Neural progenitor cell (in vitro differentiated cells): ENCODE results near the gene TMEM223. TPM values are rescaled to one million over a fixed set of nuclear protein-coding genes. Genes with fewer than 3 reads are reported as not detected.
A peak's percentile ranks its signal among the peaks of the same experiment; 100 is the strongest.
"Not testable (repeated sequence)": the region's sequence is repeated elsewhere in the genome, so short reads cannot be mapped to it uniquely, and the experiment has no call there.

ENCODE experiments used
- DNase-seq: peaks from one replicate; pipeline ENCODE4 v3.0.0-alpha.2; 2016; ENCODE audit warnings: low spot score
- H2AFZ ChIP-seq: fragments of 200-600 bp; sonication (generic); replicated peaks from 2 replicates; pipeline ENCODE4 v1.6.1; 2016; ENCODE audit warnings: antibody characterized with exemption
- H3F3A ChIP-seq: fragments of 200-600 bp; sonication (generic); 2 replicates; pipeline ENCODE4 v1.6.1; 2016; ENCODE audit warnings: antibody characterized with exemption, low read depth
- H3K27ac ChIP-seq: fragments of 200-600 bp; sonication (generic); 2 replicates; pipeline ENCODE4 v1.5.1; 2016; ENCODE audit warnings: mild to moderate bottlenecking
- H3K27me3 ChIP-seq: fragments of 200-600 bp; sonication (generic); 2 replicates; pipeline ENCODE4 v1.6.1; 2016; ENCODE audit warnings: mild to moderate bottlenecking, moderate library complexity
- H3K36me3 ChIP-seq: fragments of 200-600 bp; sonication (generic); 2 replicates; pipeline ENCODE4 v1.5.1; 2016
- H3K4me1 ChIP-seq: fragments of 200-600 bp; sonication (generic); 2 replicates; pipeline ENCODE4 v1.6.1; 2016; ENCODE audit warnings: mixed run types
- H3K4me2 ChIP-seq: fragments of 200-600 bp; sonication (generic); 2 replicates; pipeline ENCODE4 v1.6.1; 2016
- H3K4me3 ChIP-seq: fragments of 200-600 bp; sonication (generic); 2 replicates; pipeline ENCODE4 v1.5.1; 2016
- H3K79me2 ChIP-seq: fragments of 200-600 bp; sonication (generic); 2 replicates; pipeline ENCODE4 v1.6.1; 2016; ENCODE audit warnings: low read depth
- H3K9ac ChIP-seq: fragments of 200-600 bp; sonication (generic); 2 replicates; pipeline ENCODE4 v1.6.1; 2016
- H3K9me3 ChIP-seq: fragments of 200-600 bp; sonication (generic); 2 replicates; pipeline ENCODE4 v1.5.1; 2016; ENCODE audit warnings: low read depth
- H4K20me1 ChIP-seq: fragments of 200-600 bp; sonication (generic); 2 replicates; pipeline ENCODE4 v1.6.1; 2016; ENCODE audit warnings: low read depth
- H3K27ac Mint-ChIP-seq: 3 replicates; pipeline ENCODE4 v1.8.0; 2021; ENCODE audit warnings: mixed read lengths
- H3K27me3 Mint-ChIP-seq: 2 replicates; pipeline ENCODE4 v1.8.0; 2022; ENCODE audit warnings: low read depth, mild to moderate bottlenecking, inconsistent platforms, moderate library complexity, mixed read lengths; ENCODE audit not compliant: insufficient read depth
- H3K36me3 Mint-ChIP-seq: 3 replicates; pipeline ENCODE4 v1.8.0; 2021; ENCODE audit warnings: mixed read lengths
- H3K4me1 Mint-ChIP-seq: 3 replicates; pipeline ENCODE4 v1.8.0; 2021; ENCODE audit warnings: mixed read lengths
- H3K4me3 Mint-ChIP-seq: 3 replicates; pipeline ENCODE4 v1.8.0; 2021; ENCODE audit warnings: mild to moderate bottlenecking, moderate library complexity, mixed read lengths
- H3K9me3 Mint-ChIP-seq: 3 replicates; pipeline ENCODE4 v1.8.0; 2020; ENCODE audit warnings: mixed read lengths
- CTCF ChIP-seq: fragments of 200-600 bp; sonication (generic); IDR thresholded peaks from 2 replicates; pipeline ENCODE4 v1.5.1; 2017; ENCODE audit warnings: antibody characterized with exemption, mild to moderate bottlenecking
- EZH2 ChIP-seq: fragments of 200-600 bp; sonication (generic); IDR thresholded peaks from 2 replicates; pipeline ENCODE4 v1.6.1; 2017; ENCODE audit warnings: antibody characterized with exemption, mild to moderate bottlenecking, moderate library complexity
- EZH2phosphoT487 ChIP-seq: fragments of 200-600 bp; sonication (generic); IDR thresholded peaks from 2 replicates; pipeline ENCODE4 v1.6.1; 2017; ENCODE audit warnings: antibody characterized with exemption
- total RNA-seq: library from RNA; depleted of rRNA; stranded (reverse); fragments of >200 nt; gene quantifications from 2 replicates; pipeline ENCODE4 v1.2.3, GENCODE V29; 2015; ENCODE audit warnings: low replicate concordance

Gene TMEM223
- total RNA-seq, 1 donor from 2014 or later: 9.9 TPM

GRCh38 chr11:62830904-62831519 lies 39.2 kb upstream of the TMEM223 start:
- Histone ChIP-seq H3K9ac (peak overlapping the region; percentile 75), H3K36me3 (no peaks in the 10 kb centered on the region), H3F3A (peaks cover 25% of the 10 kb centered on the region), H3K79me2 (peaks cover 35% of the 10 kb centered on the region), H3K27ac (peak overlapping the region; percentile 78), H3K27me3 (no peaks in the 10 kb centered on the region), H2AFZ (peak overlapping the region; percentile 63), H3K4me3 (peak overlapping the region; percentile 91), H3K4me1 (peaks cover 12% of the 10 kb centered on the region), H3K9me3 (no peaks in the 10 kb centered on the region), H3K4me2 (peak overlapping the region; percentile 89), H4K20me1 (peaks cover 16% of the 10 kb centered on the region)
- Mint-ChIP-seq H3K27ac (peak overlapping the region; percentile 99), H3K4me3 (peak overlapping the region; percentile 97), H3K9me3 (no peaks in the 10 kb centered on the region), H3K36me3 (peaks cover 15% of the 10 kb centered on the region), H3K4me1 (peaks cover 16% of the 10 kb centered on the region), H3K27me3 (peaks cover 11% of the 10 kb centered on the region)
- DNase-seq: peak; percentile 81
- TF ChIP-seq EZH2phosphoT487: no peak
- no peak for TF ChIP-seq CTCF
- TF ChIP-seq EZH2: no peak

GRCh38 chr11:62828130-62828529 lies 36.3 kb upstream of the TMEM223 start:
- H3K27ac ChIP-seq, H3K36me3 ChIP-seq, H3K9me3 ChIP-seq, H3K27ac Mint-ChIP-seq, H3K4me2 ChIP-seq, H3K27me3 ChIP-seq, H3K4me3 ChIP-seq, H3K9me3 Mint-ChIP-seq, H2AFZ ChIP-seq, H3K9ac ChIP-seq, DNase-seq, H3K4me3 Mint-ChIP-seq: not testable (repeated sequence)
- H3K27me3 Mint-ChIP-seq: peaks cover 15% of the 10 kb centered on the region
- H3K36me3 Mint-ChIP-seq: peaks cover 13% of the 10 kb centered on the region
- Histone ChIP-seq H3K4me1 (peaks cover 12% of the 10 kb centered on the region), H3K79me2 (peaks cover 34% of the 10 kb centered on the region), H3F3A (peaks cover 18% of the 10 kb centered on the region), H4K20me1 (peaks cover 10% of the 10 kb centered on the region)
- peaks cover 13% of the 10 kb centered on the region for H3K4me1 Mint-ChIP-seq

- peaks cover 26% of the 10 kb centered on the region for H3K36me3 Mint-ChIP-seq
- H3K4me1 Mint-ChIP-seq: no peaks in the 10 kb centered on the region
- no peak for DNase-seq
- H3K4me1 ChIP-seq: no peaks in the 10 kb centered on the region
- no peaks in the 10 kb centered on the region for H3K27me3 ChIP-seq
- no peaks in the 10 kb centered on the region for H3K9me3 Mint-ChIP-seq
- peaks cover 7% of the 10 kb centered on the region for H3K27me3 Mint-ChIP-seq
- H3K4me3 ChIP-seq: no peak overlapping the region
- no peaks in the 10 kb centered on the region for H4K20me1 ChIP-seq
- no peaks in the 10 kb centered on the region for H3K9me3 ChIP-seq
- H3K4me3 Mint-ChIP-seq: no peak overlapping the region
- H2AFZ ChIP-seq: no peak overlapping the region
- H3K36me3 ChIP-seq: no peaks in the 10 kb centered on the region
- TF ChIP-seq EZH2 (no peak), EZH2phosphoT487 (no peak), CTCF (no peak)
- no peak overlapping the region for H3K27ac Mint-ChIP-seq
- no peak overlapping the region for H3K27ac ChIP-seq
- H3F3A ChIP-seq: no peaks in the 10 kb centered on the region
- H3K9ac ChIP-seq: no peak overlapping the region
- H3K79me2 ChIP-seq: peaks cover 10% of the 10 kb centered on the region
- no peak overlapping the region for H3K4me2 ChIP-seq
Measured at GRCh38 chr11:62823677-62824076, 31.9 kb upstream of the TMEM223 start.

GRCh38 chr11:62817129-62817528 lies 25.3 kb upstream of the TMEM223 start:
- H4K20me1 ChIP-seq: no peaks in the 10 kb centered on the region
- H3K36me3 ChIP-seq: no peaks in the 10 kb centered on the region
- H3K4me3 Mint-ChIP-seq: no peak overlapping the region
- H3K4me2 ChIP-seq: no peak overlapping the region
- no peak for DNase-seq
- H3K27me3 ChIP-seq: no peaks in the 10 kb centered on the region
- no peaks in the 10 kb centered on the region for H3K9me3 ChIP-seq
- H3F3A ChIP-seq: no peaks in the 10 kb centered on the region
- no peak overlapping the region for H2AFZ ChIP-seq
- H3K4me1 ChIP-seq: no peaks in the 10 kb centered on the region
- no peak for TF ChIP-seq CTCF
- no peak for TF ChIP-seq EZH2phosphoT487
- H3K36me3 Mint-ChIP-seq: peaks cover 16% of the 10 kb centered on the region
- no peaks in the 10 kb centered on the region for H3K79me2 ChIP-seq
- H3K27ac ChIP-seq: no peak overlapping the region
- no peak overlapping the region for H3K4me3 ChIP-seq
- H3K27me3 Mint-ChIP-seq: peaks cover 4% of the 10 kb centered on the region
- H3K4me1 Mint-ChIP-seq: no peaks in the 10 kb centered on the region
- peak overlapping the region; percentile 20 for H3K9ac ChIP-seq
- H3K27ac Mint-ChIP-seq: no peak overlapping the region
- H3K9me3 Mint-ChIP-seq: no peaks in the 10 kb centered on the region
